Endothelial cell of hepatic sinusoid (primary cell): ENCODE data around the gene ZNF804B.
"Not testable (repeated sequence)": the region's sequence is repeated elsewhere in the genome, so short reads cannot be mapped to it uniquely, and the experiment has no call there.

Experiments
- in situ Hi-C: cut with HindIII; loops from 2 replicates; pipeline ENCODE4 v1.10.0; 2017; ENCODE audit warnings: low sequenced_read_pairs

ZNF804B gene

GRCh38 chr7:89073776-89074175 is 314.3 kb downstream of the ZNF804B start:
- in situ Hi-C loops = no loop called here

GRCh38 chr7:89077992-89078391 is 318.5 kb downstream of the ZNF804B start:
- in situ Hi-C loops = no loop called here

- in situ Hi-C loops = no loop called here
Observed at GRCh38 chr7:89085580-89085979, 326.1 kb downstream of the ZNF804B start.

GRCh38 chr7:89091550-89091949 is 332.1 kb downstream of the ZNF804B start:
- in situ Hi-C loops = no loop called here

GRCh38 chr7:89094269-89094668 is 334.8 kb downstream of the ZNF804B start:
- in situ Hi-C loops = no loop called here

GRCh38 chr7:89103564-89103963 is 344.1 kb downstream of the ZNF804B start:
- in situ Hi-C loops = no loop called here

- in situ Hi-C loops = no loop called here
Observed at GRCh38 chr7:89104748-89105685, 345.5 kb downstream of the ZNF804B start.

GRCh38 chr7:89123871-89124270 is 364.4 kb downstream of the ZNF804B start:
- in situ Hi-C loops = no loop called here

- in situ Hi-C loops = no loop called here
Observed at GRCh38 chr7:89129600-89130375, 370.3 kb downstream of the ZNF804B start.

GRCh38 chr7:89133357-89133756 is 373.9 kb downstream of the ZNF804B start:
- in situ Hi-C loops = no loop called here

- in situ Hi-C loops = no loop called here
Observed at GRCh38 chr7:89133819-89134218, 374.3 kb downstream of the ZNF804B start.

- in situ Hi-C loops = no loop called here
Observed at GRCh38 chr7:89145801-89146200, 386.3 kb downstream of the ZNF804B start.

- in situ Hi-C loops = no loop called here
Observed at GRCh38 chr7:89160107-89160506, 400.6 kb downstream of the ZNF804B start.

GRCh38 chr7:89165421-89165820 is 405.9 kb downstream of the ZNF804B start:
- in situ Hi-C loops = loop anchor here (5.0 kb wide), 1 partner anchor 92 kb away; no protein-coding TSS in a partner anchor

- in situ Hi-C loops = no loop called here
Observed at GRCh38 chr7:89170628-89171027, 411.1 kb downstream of the ZNF804B start.

GRCh38 chr7:89182116-89182515 is 422.6 kb downstream of the ZNF804B start:
- in situ Hi-C loops = no loop called here

GRCh38 chr7:89183712-89184111 is 424.2 kb downstream of the ZNF804B start:
- in situ Hi-C loops = no loop called here

- in situ Hi-C loops = no loop called here
Observed at GRCh38 chr7:89200758-89201157, 441.3 kb downstream of the ZNF804B start.

GRCh38 chr7:89223900-89224395 is 464.4 kb downstream of the ZNF804B start:
- in situ Hi-C loops = no loop called here

- in situ Hi-C loops = not testable (repeated sequence)
Observed at GRCh38 chr7:89228688-89229171, 469.2 kb downstream of the ZNF804B start.

GRCh38 chr7:89238156-89238555 is 478.7 kb downstream of the ZNF804B start:
- in situ Hi-C loops = no loop called here
